Trophoblast cell (in vitro differentiated cells and primary cell): ENCODE data around the gene ACACA.
"Not testable (repeated sequence)": the region's sequence is repeated elsewhere in the genome, so short reads cannot be mapped to it uniquely, and the experiment has no call there.

Experiments
- DNase-seq, 2 donors: peaks; one replicate each; pipeline ENCODE4 v3.0.0-alpha.2; 2016
- H2AFZ ChIP-seq: 2 replicates; pipeline ENCODE4 v1.6.1; 2013; ENCODE audit warnings: low read length, moderate library complexity, mild to moderate bottlenecking; ENCODE audit not compliant: insufficient read depth, poor library complexity
- H2AK5ac ChIP-seq: 2 replicates; pipeline ENCODE4 v1.6.1; 2013; ENCODE audit warnings: mild to moderate bottlenecking, low read length
- H2BK120ac ChIP-seq: 2 replicates; pipeline ENCODE4 v1.6.1; 2013; ENCODE audit warnings: low read length, mild to moderate bottlenecking, moderate library complexity; ENCODE audit not compliant: insufficient read depth, poor library complexity
- H2BK12ac ChIP-seq: 2 replicates; pipeline ENCODE4 v1.6.1; 2013; ENCODE audit warnings: mild to moderate bottlenecking, low read length, moderate library complexity
- H2BK5ac ChIP-seq: 2 replicates; pipeline ENCODE4 v1.6.1; 2013; ENCODE audit warnings: low read length, low read depth, moderate library complexity, mild to moderate bottlenecking; ENCODE audit not compliant: poor library complexity
- H3K14ac ChIP-seq: 2 replicates; pipeline ENCODE4 v1.6.1; 2013; ENCODE audit warnings: mild to moderate bottlenecking, low read length
- H3K18ac ChIP-seq: 2 replicates; pipeline ENCODE4 v1.6.1; 2013; ENCODE audit warnings: mild to moderate bottlenecking, low read length
- H3K23ac ChIP-seq: 2 replicates; pipeline ENCODE4 v1.6.1; 2013; ENCODE audit warnings: low read length
- H3K27ac ChIP-seq: 2 replicates; pipeline ENCODE4 v1.5.1; 2013; ENCODE audit warnings: low read depth, mild to moderate bottlenecking, inconsistent platforms, low read length, moderate library complexity
- H3K27me3 ChIP-seq: 2 replicates; pipeline ENCODE4 v1.6.1; 2013; ENCODE audit warnings: inconsistent platforms, mild to moderate bottlenecking, low read length, moderate library complexity; ENCODE audit not compliant: insufficient read depth
- H3K36me3 ChIP-seq, 2 experiments: 1 replicate in 1 of 2; 2 replicates in 1 of 2; pipeline ENCODE4 v1.6.1; 2013; ENCODE audit warnings: low read length in 2 of 2, mild to moderate bottlenecking in 2 of 2, moderate library complexity in 1 of 2; ENCODE audit not compliant: insufficient read depth in 2 of 2, control insufficient read depth in 1 of 2
- H3K4ac ChIP-seq: 2 replicates; pipeline ENCODE4 v1.6.1; 2013; ENCODE audit warnings: low read depth, mild to moderate bottlenecking, low read length, moderate library complexity
- H3K4me1 ChIP-seq, 2 experiments: 1 replicate in 1 of 2; 2 replicates in 1 of 2; pipeline ENCODE4 v1.6.1; 2013; ENCODE audit warnings: low read length in 2 of 2, mild to moderate bottlenecking in 2 of 2, moderate library complexity in 1 of 2; ENCODE audit not compliant: insufficient read depth in 2 of 2, control insufficient read depth in 1 of 2
- H3K4me2 ChIP-seq: 2 replicates; pipeline ENCODE4 v1.6.1; 2013; ENCODE audit warnings: inconsistent platforms, mild to moderate bottlenecking, low read length, moderate library complexity
- H3K4me3 ChIP-seq: 2 replicates; pipeline ENCODE4 v1.5.1; 2013; ENCODE audit warnings: mild to moderate bottlenecking, low read depth, low read length, inconsistent platforms
- H3K79me1 ChIP-seq: one replicate; pipeline ENCODE4 v1.6.1; 2013; ENCODE audit warnings: low read length
- H3K79me2 ChIP-seq: 2 replicates; pipeline ENCODE4 v1.6.1; 2013; ENCODE audit warnings: low read length, mild to moderate bottlenecking; ENCODE audit not compliant: control insufficient read depth, insufficient read depth, poor library complexity
- H3K9ac ChIP-seq: 2 replicates; pipeline ENCODE4 v1.6.1; 2013; ENCODE audit warnings: mild to moderate bottlenecking, low read length
- H3K9me3 ChIP-seq: 2 replicates; pipeline ENCODE4 v1.6.1; 2013; ENCODE audit warnings: low read depth, mild to moderate bottlenecking, control low read depth, inconsistent platforms, low read length; ENCODE audit not compliant: insufficient read depth
- H4K12ac ChIP-seq: 2 replicates; pipeline ENCODE4 v1.6.1; 2013; ENCODE audit warnings: low read depth, mild to moderate bottlenecking, low read length, moderate library complexity
- H4K8ac ChIP-seq: 2 replicates; pipeline ENCODE4 v1.6.1; 2013; ENCODE audit warnings: low read depth, mild to moderate bottlenecking, low read length, moderate library complexity
- H4K91ac ChIP-seq: one replicate; pipeline ENCODE4 v1.6.1; 2013; ENCODE audit warnings: low read depth, mild to moderate bottlenecking, low read length, moderate library complexity
- WGBS: extraction: QIAGEN DNeasy Blood & Tissue Kit; methylation state at CpG from one replicate; pipeline ENCODE4 v1.1.7; 2013; ENCODE audit warnings: missing lambda C conversion rate; ENCODE audit not compliant: insufficient read length, insufficient coverage; ENCODE audit errors: extremely low coverage; 5-methylcytosine and 5-hydroxymethylcytosine counted together

Gene ACACA

GRCh38 chr17:37408145-37408479, 1.5 kb upstream of the ACACA start:
- not testable (repeated sequence) for H3K4ac ChIP-seq, H2BK120ac ChIP-seq, H2AFZ ChIP-seq, H3K4me2 ChIP-seq, H3K4me1 ChIP-seq, H3K79me2 ChIP-seq, H2AK5ac ChIP-seq, H2BK5ac ChIP-seq, H3K79me1 ChIP-seq, DNase-seq, H3K9me3 ChIP-seq, H3K4me3 ChIP-seq, H4K8ac ChIP-seq, H3K14ac ChIP-seq, H2BK12ac ChIP-seq, H3K23ac ChIP-seq, H4K12ac ChIP-seq, H3K9ac ChIP-seq, H3K27ac ChIP-seq, H3K27me3 ChIP-seq, H4K91ac ChIP-seq, H3K18ac ChIP-seq
- peaks cover 8 to 12% of the 10 kb centered on the region in 2 experiments for H3K36me3 ChIP-seq
- WGBS: no CpG with 5 or more reads among the region's 13 CpGs

GRCh38 chr17:37405955-37406634, 541 bp downstream of the ACACA start:
- peak overlapping the region; percentile 93 for H4K8ac ChIP-seq
- peaks cover 7% of the 10 kb centered on the region for H3K79me2 ChIP-seq
- H3K14ac ChIP-seq: peak overlapping the region; percentile 49
- peak in 1 of 2 donors; percentile 34 for DNase-seq
- H4K91ac ChIP-seq: peak overlapping the region; percentile 78
- H3K27me3 ChIP-seq: no peaks in the 10 kb centered on the region
- peak overlapping the region; percentile 43 for H4K12ac ChIP-seq
- no peaks in the 10 kb centered on the region for H3K9me3 ChIP-seq
- H3K4me3 ChIP-seq: peak overlapping the region; percentile 92
- peak overlapping the region; percentile 99 for H2AFZ ChIP-seq
- peak overlapping the region; percentile 79 for H3K9ac ChIP-seq
- H2BK12ac ChIP-seq: no peak overlapping the region
- no CpG with 5 or more reads among the region's 21 CpGs for WGBS
- peak overlapping the region; percentile 53 for H3K27ac ChIP-seq
- H2BK5ac ChIP-seq: peak overlapping the region; percentile 48
- H3K23ac ChIP-seq: no peak overlapping the region
- H3K4ac ChIP-seq: peak overlapping the region; percentile 71
- peaks cover under 1% of the 10 kb centered on the region in 2 experiments for H3K36me3 ChIP-seq
- peak overlapping the region; percentile 78 for H3K4me2 ChIP-seq
- H3K18ac ChIP-seq: peak overlapping the region; percentile 63
- H3K79me1 ChIP-seq: peaks cover 8% of the 10 kb centered on the region
- H2BK120ac ChIP-seq: peak overlapping the region; percentile 89
- no peaks in the 10 kb centered on the region for H3K4me1 ChIP-seq
- peak overlapping the region; percentile 70 for H2AK5ac ChIP-seq

- no CpG with 5 or more reads among the region's 14 CpGs for WGBS
- not testable (repeated sequence) for H4K8ac ChIP-seq, H4K91ac ChIP-seq, H2BK5ac ChIP-seq, H3K4me2 ChIP-seq, H3K27ac ChIP-seq, H3K79me1 ChIP-seq, H3K79me2 ChIP-seq, H4K12ac ChIP-seq, H3K9me3 ChIP-seq, H3K4me1 ChIP-seq, H3K27me3 ChIP-seq, H2BK12ac ChIP-seq, H3K18ac ChIP-seq, H3K4me3 ChIP-seq, H3K14ac ChIP-seq, H3K36me3 ChIP-seq, H3K23ac ChIP-seq, H2AFZ ChIP-seq, H2AK5ac ChIP-seq, H3K9ac ChIP-seq, H2BK120ac ChIP-seq, H3K4ac ChIP-seq
- DNase-seq: peak; percentile 18 to 27
Observed at GRCh38 chr17:37405522-37405921, 1.1 kb downstream of the ACACA start.

GRCh38 chr17:37400505-37400904, 6.1 kb downstream of the ACACA start:
- no peaks in the 10 kb centered on the region for H3K79me2 ChIP-seq

More at GRCh38 chr17:37400505-37400904, 6.1 kb downstream of the ACACA start:
- Histone ChIP-seq H3K4me3 (no peak overlapping the region), H2BK5ac (no peak overlapping the region), H3K4me2 (no peak overlapping the region), H3K9me3 (no peaks in the 10 kb centered on the region), H3K4ac (no peak overlapping the region), H3K79me1 (no peaks in the 10 kb centered on the region), H3K27ac (no peak overlapping the region), H3K14ac (no peak overlapping the region), H4K12ac (no peak overlapping the region), H3K18ac (no peak overlapping the region), H3K27me3 (no peaks in the 10 kb centered on the region), H4K8ac (no peak overlapping the region), H2AFZ (no peak overlapping the region), H2BK120ac (no peak overlapping the region), H3K9ac (no peak overlapping the region), H3K36me3 (no peaks in the 10 kb centered on the region), H4K91ac (no peak overlapping the region), H3K23ac (no peak overlapping the region), H2AK5ac (no peak overlapping the region), H3K4me1 (no peaks in the 10 kb centered on the region), H2BK12ac (no peak overlapping the region)
- DNase-seq: peak in 1 of 2 donors; percentile 39
